Measurements from ENCODE around the gene FAM131A.
"Not testable (repeated sequence)": the region's sequence is repeated elsewhere in the genome, so short reads cannot be mapped to it uniquely, and the experiment has no call there.

FAM131A gene

DNA sequence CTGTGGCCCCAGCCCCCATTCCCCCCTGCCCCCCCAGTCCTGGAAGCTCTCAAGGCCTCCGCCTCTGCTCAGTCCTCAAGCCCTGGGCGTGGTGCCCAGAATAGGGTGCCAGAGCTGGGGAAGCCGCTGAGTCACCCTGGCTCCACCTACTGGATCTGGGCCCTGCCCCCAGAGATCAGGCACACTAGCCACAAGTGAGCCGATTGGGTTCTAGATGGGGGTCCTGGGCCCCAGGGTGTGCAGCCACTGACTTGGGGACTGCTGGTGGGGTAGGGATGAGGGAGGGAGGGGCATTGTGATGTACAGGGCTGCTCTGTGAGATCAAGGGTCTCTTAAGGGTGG lies 17.3 kb upstream of the FAM131A start:
- DNase-seq = no peak

GRCh38 chr3:184321666-184322065 lies 15.7 kb upstream of the FAM131A start:
- no peak for DNase-seq

GRCh38 chr3:184322731-184323487 lies 14.5 kb upstream of the FAM131A start:
- no peak for DNase-seq

GRCh38 chr3:184323696-184324095 lies 13.7 kb upstream of the FAM131A start:
- no peak for DNase-seq

DNA sequence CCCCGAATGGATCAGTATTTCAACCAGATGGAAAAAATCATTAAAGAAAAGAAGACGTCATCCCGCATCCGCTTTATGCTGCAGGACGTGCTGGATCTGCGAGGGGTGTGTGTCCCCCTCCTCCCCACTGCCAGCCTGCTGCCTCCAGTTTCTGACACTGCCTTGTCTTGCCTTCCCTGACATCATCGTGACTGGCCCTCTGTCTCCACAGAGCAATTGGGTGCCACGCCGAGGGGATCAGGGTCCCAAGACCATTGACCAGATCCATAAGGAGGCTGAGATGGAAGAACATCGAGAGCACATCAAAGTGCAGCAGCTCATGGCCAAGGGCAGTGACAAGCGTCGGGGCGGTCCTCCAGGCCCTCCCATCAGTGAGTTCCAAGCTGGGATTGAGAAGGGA lies 12.1 kb upstream of the FAM131A start:
- no peak for DNase-seq

DNA sequence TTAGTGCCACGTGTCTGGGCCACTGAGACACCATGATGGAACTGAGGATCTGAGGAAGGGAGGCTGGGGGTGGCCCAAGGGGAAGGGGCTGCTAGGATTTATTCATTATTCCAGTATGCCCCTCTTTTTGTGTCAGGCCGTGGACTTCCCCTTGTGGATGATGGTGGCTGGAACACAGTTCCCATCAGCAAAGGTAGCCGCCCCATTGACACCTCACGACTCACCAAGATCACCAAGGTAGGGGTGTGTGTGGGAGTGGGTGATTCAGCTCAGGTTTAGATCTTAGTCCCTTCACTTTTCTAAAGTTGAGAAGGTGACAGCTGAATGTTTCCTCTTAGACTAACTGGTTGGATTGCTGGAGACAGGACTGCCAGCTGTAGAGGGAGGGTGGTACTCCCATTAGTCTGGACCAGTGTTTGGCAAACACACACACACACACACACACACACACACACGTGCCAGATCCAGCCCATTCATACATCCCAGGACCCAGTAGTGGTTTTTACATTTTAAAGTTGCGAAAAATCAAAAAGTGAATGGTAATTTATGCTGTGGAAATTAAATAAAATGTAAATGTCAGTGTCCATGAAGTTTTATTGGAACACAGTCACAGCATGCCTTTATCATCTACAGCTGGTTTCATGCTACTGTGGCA lies 11.6 kb upstream of the FAM131A start:
- DNase-seq = no peak

DNA sequence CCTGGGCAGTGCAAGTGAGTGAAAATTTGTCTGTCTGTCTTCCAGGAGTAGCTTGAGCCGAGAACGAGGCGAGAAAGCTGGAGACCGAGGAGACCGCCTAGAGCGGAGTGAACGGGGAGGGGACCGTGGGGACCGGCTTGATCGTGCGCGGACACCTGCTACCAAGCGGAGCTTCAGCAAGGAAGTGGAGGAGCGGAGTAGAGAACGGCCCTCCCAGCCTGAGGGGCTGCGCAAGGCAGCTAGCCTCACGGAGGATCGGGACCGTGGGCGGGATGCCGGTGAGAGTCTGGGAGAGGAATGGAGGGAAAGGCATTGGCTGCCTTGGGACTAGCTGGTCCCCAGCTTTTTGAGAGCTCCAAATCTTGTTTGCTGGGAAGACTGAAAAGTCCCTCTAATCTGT lies 10.2 kb upstream of the FAM131A start:
- no peak for DNase-seq

DNA sequence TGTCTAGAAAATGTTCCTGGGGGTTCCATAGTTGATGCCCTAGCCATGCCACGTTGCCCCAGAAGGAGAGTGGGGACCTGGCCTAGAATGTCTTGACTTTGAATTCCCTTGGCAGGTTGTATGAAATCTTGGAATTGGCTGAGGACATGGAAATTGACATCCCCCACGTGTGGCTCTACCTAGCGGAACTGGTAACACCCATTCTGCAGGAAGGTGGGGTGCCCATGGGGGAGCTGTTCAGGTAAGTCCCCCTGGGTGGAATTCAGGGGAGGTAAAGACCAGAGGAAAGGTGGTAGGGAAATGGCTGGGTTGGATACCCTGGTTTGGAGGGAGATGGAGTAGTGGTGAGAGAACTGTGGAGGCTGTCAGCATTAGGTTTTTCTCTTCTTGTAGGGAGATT lies 8.9 kb upstream of the FAM131A start:
- DNase-seq = no peak

- DNase-seq = no peak
Observed at GRCh38 chr3:184332370-184333090, 4.9 kb upstream of the FAM131A start.

DNA sequence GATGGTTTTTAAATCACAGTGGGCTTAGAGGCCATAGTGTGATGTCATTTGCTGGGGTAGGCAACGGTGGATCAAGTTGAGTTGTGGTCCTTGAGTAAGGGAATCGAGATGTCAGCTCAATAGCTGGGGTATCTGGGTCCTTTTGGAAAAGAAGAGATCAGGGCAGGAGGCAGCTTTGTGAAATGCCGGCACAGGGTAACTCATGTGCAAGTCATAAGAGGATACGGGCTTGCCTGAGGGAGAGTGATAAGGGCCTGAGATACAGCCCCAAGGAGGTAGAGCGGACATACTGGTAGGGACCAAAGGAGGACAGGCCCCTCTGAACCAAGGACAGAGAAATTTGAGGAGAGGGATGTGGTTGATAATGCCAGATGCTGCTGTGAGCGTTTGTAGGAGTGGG lies 4.2 kb upstream of the FAM131A start:
- no peak for DNase-seq

GRCh38 chr3:184333700-184334099 lies 3.7 kb upstream of the FAM131A start:
- no peak for DNase-seq

DNA sequence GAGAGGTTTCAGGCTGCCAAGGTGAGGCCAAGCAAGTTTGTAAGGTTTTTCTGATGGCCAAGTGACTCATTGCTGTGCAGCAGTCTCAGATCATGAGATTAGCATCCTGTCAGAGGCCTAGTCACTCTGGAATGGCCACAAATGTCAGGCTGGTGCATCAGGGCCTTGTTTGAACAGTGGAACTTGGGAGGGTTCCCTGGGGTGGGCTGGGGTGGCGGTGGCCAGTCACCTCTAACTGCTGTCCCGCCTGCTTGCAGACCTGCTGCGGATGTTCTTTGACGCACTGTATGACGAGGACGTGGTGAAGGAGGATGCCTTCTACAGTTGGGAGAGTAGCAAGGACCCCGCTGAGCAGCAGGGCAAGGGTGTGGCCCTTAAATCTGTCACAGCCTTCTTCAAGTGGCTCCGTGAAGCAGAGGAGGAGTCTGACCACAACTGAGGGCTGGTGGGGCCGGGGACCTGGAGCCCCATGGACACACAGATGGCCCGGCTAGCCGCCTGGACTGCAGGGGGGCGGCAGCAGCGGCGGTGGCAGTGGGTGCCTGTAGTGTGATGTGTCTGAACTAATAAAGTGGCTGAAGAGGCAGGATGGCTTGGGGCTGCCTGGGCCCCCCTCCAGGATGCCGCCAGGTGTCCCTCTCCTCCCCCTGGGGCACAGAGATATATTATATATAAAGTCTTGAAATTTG lies 2.8 kb upstream of the FAM131A start:
- DNase-seq = no peak

- DNase-seq = no peak
Observed at GRCh38 chr3:184335291-184335660, 2.1 kb upstream of the FAM131A start.

DNA sequence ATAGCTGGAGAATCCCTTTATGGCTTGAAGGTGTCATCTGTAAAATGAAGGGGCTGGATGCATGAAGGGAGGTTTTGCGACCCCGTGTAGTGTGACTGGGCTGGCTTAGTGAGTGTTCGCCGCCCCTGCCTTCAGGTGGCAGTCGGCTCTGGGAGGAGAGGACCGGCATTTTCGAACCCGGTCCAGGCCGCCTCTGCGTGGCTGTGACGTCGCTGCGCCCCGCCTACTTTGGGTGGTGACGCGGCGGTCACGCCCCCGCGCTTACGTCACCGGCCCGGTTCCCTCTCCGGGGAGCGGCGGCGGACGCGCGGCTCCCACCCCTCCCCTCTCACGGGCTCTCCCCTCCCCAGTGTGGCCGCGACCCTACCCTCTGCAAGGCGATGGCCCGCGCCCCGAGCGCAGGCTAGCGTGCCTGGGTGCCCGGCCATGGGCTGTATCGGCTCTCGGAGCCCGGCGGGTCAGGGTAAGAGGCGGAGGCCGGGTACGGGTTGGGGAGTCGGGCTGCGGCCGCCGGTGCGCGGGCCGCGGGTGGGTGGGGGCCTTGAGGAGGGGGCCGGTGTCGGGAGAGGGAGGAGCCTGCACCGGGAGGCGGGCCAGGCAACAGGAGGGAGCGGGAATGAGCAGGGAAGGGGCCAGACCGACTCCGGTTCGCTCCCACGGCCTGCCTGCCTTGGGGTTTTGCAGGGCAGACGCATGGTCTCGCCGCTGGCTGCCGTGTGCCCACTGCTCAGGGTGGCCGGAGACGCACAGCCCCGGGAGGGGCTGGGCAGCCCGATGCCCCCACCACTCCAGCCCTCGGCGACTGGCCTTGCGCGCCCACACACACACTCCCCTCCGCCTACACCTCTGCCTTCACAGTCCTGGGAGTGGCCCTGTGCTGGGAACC lies 1.5 kb upstream of the FAM131A start:
- peak; percentile 93 for DNase-seq

DNA sequence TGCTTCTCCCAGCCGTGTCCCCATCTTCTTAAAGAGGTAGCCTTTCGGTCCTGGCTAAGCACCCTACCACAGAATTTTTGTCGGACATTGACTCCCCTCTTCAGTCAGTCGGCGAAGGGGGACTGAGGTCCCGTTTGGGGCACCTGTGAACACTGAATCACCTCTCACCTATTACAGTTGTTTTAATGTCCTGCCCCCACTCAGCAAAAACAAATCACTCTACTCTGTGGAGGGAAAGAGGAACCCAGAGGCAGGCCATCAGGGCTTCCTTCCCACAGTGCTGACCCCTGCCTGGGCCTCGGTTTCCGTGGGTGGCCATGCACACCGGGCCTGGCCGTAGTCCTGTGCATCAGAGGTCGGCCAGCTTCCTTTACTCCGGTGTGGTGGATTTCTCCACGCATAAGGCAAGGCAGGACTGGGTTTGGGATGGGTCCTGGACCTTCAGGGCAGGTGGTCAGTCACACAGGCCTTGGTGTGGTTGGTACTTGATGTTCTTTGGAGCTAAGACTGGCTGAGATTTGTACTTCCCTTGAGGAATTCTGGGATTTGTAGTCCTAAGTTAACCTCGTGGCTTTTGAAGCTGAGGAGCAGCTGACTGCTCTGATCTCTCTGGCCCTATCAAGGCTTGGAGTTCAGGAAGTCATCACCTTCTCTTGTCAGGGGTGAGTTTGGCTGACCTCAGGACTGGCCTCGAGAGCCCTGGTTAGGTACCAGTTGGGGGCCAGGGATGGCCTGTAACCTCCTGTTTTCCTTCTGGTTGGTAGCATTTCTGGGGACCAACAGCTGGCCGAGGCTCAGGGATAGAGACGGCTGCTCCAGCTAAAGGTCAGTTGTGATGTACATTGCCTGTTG lies 627 bp upstream of the FAM131A start:
- DNase-seq = peak; percentile 81

GRCh38 chr3:184337981-184338380 lies 581 bp downstream of the FAM131A start:
- DNase-seq = no peak

- DNase-seq = peak; percentile 94
Observed at GRCh38 chr3:184338511-184338945, 1.1 kb downstream of the FAM131A start.

- no peak for DNase-seq
Observed at GRCh38 chr3:184339001-184339400, 1.6 kb downstream of the FAM131A start.

DNA sequence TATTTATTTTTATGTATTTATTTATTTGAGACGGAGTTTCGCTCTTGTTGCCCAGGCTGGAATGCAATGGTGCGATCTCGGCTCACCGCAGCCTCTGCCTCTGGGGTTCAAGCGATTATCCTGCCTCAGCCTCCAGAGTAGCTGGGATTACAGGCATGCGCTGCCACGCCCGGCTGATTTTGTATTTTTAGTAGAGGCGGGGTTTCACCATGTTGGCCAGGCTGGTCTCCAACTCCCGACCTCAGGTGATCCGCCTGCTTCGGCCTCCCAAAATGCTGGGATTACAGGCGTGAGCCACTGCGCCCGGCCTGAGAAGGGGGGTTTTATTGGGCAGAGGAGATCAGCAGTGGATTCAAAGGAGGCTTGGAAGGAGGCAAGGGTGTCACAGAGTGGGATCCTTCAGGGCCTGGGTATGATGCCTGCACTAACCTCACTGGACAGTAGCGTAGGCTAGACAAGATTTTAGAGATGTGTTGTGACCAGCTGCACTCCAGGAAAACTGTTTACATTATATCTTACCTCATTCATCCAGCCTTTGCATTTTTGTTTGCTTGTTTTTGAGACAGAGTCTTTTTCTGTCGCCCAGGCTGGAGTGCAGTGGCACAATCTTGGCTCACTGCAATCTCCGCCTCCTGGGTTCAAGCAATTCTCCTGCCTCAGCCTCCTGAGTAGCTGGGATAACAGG lies 2.2 kb downstream of the FAM131A start:
- not testable (repeated sequence) for DNase-seq

DNA sequence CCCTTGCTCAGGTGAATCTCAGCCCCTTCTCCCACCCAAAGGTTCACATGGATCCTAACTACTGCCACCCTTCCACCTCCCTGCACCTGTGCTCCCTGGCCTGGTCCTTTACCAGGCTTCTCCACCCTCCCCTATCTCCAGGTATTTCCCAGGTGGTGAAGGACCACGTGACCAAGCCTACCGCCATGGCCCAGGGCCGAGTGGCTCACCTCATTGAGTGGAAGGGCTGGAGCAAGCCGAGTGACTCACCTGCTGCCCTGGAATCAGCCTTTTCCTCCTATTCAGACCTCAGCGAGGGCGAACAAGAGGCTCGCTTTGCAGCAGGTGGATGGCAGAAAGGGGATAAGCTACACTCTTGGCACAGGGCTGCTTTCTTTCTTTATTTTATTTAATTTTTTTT lies 4.5 kb downstream of the FAM131A start:
- DNase-seq = no peak
